A673 (cell line): ENCODE results near the gene NFILZ. TPM values are rescaled to one million over a fixed set of nuclear protein-coding genes. Genes with fewer than 3 reads are reported as not detected.
"Not testable (repeated sequence)": the region's sequence is repeated elsewhere in the genome, so short reads cannot be mapped to it uniquely, and the experiment has no call there.

Source experiments
- BruUV-seq: library from RNA; stranded (reverse); fragments of 400-500 nt; replicated peaks from 2 replicates; lab custom pipeline; 2021; lab: Mats Ljungman, UMichigan
- CTCF ChIA-PET: fragments of 300-600 bp; sonication (Branson Sonifier 250); formaldehyde crosslinking; loops from one replicate; lab custom pipeline; 2022; ENCODE audit warnings: antibody characterized with exemption; lab: Charles Lee
- POLR2A ChIA-PET: fragments of 300-600 bp; sonication (Branson Sonifier 250); formaldehyde crosslinking; loops from one replicate; lab custom pipeline; 2022; ENCODE audit warnings: antibody characterized with exemption; ENCODE audit not compliant: low non-redundant PET; lab: Charles Lee
- DNase-seq: peaks from one replicate; pipeline ENCODE4 v3.0.0-alpha.2; 2015; ENCODE audit warnings: low spot score
- H3K27ac ChIP-seq: fragments of 200-600 bp; sonication (generic); 2 replicates; pipeline ENCODE4 v1.5.1; 2016; ENCODE audit warnings: mixed run types, low read depth, mild to moderate bottlenecking, mixed read lengths, antibody characterized with exemption, low read length; ENCODE audit not compliant: poor library complexity, severe bottlenecking
- H3K27me3 ChIP-seq: fragments of 200-600 bp; sonication (generic); replicated peaks from 2 replicates; pipeline ENCODE4 v1.6.1; 2017; ENCODE audit warnings: mixed run types, low read depth, mild to moderate bottlenecking, mixed read lengths, antibody characterized with exemption, low read length; ENCODE audit not compliant: insufficient read depth, poor library complexity
- H3K36me3 ChIP-seq: fragments of 200-600 bp; sonication (generic); 2 replicates; pipeline ENCODE4 v1.6.1; 2016; ENCODE audit warnings: mixed run types, mild to moderate bottlenecking, mixed read lengths, antibody characterized with exemption, low read length; ENCODE audit not compliant: insufficient read depth, poor library complexity, severe bottlenecking
- H3K4me1 ChIP-seq: fragments of 200-600 bp; sonication (generic); 2 replicates; pipeline ENCODE4 v1.6.1; 2017; ENCODE audit warnings: mixed run types, mild to moderate bottlenecking, mixed read lengths, antibody characterized with exemption, low read length; ENCODE audit not compliant: insufficient read depth, poor library complexity, severe bottlenecking
- H3K4me3 ChIP-seq: fragments of 200-600 bp; sonication (generic); 2 replicates; pipeline ENCODE4 v1.5.1; 2016; ENCODE audit warnings: low read depth, mixed run types, mild to moderate bottlenecking, mixed read lengths, low read length; ENCODE audit not compliant: poor library complexity, severe bottlenecking
- H3K9me3 ChIP-seq: fragments of 200-600 bp; sonication (generic); 2 replicates; pipeline ENCODE4 v1.6.1; 2016; ENCODE audit warnings: mixed run types, low read depth, mild to moderate bottlenecking, mixed read lengths, antibody characterized with exemption, low read length; ENCODE audit not compliant: poor library complexity, severe bottlenecking
- CTCF ChIP-seq: fragments of 300-800, 200-600 bp; sonication (generic); conservative IDR thresholded peaks from 2 replicates; pipeline ENCODE4 v1.5.1; 2017; ENCODE audit warnings: low read depth, mild to moderate bottlenecking, antibody characterized with exemption, low read length, moderate library complexity, mixed read lengths
- EZH2 ChIP-seq: fragments of 200-600 bp; sonication (generic); IDR thresholded peaks from 2 replicates; pipeline ENCODE4 v1.6.1; 2017; ENCODE audit warnings: borderline replicate concordance, low read depth, mild to moderate bottlenecking, mixed read lengths, antibody characterized with exemption, low read length; ENCODE audit not compliant: poor library complexity, severe bottlenecking
- intact Hi-C: fragments of 100-400 bp; cut with micrococcal nuclease; formaldehyde crosslinking; loops from one replicate; pipeline ENCODE4 v1.10.0; 2022; ENCODE audit not compliant: unreplicated experiment
- total RNA-seq: library from RNA; stranded (reverse); gene quantifications from 2 replicates; pipeline ENCODE4 v1.2.3, GENCODE V29; 2021

The NFILZ gene
- total RNA-seq, 1 experiment from 2014 or later, result not detected

DNA sequence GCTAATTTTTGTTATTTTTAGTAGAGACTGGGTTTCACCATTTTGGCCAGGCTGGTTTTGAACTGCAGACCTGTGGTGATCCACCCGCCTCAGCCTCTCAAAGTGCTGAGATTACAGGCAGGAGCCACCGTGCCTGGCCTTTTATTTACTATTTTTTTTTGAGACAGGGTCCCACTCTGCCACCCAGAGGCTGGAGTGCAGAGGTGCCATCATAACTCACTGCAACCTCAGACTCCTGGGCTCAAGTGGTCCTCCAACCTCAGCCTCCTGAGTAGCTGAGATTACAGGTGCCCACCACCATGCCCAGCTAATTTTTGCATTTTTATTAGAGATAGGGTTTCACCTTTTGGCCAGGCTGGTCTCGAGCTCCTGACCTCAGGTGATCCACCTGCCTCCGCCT lies 7.5 kb upstream of the NFILZ start:
- CTCF ChIA-PET, BruUV-seq: not testable (repeated sequence)
- DNase-seq, result peak; percentile 48

DNA sequence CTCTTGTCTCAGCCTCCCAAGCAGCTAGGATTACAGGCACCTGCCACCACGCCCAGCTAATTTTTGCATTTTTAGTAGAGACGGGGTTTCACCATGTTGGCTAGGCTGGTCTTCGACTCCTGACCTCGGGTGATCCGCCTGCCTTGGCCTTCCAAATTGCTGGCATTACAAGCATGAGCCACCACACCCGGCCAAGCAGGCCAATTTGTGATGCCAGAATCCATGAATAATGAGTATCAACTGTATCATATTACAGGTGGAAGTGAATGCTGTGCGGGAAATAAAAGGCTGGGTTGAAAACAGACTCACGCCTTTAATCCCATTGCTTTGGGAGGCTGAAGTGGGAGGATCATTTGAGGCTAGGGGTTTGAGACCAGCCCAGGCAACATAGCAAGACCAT lies 3.6 kb upstream of the NFILZ start:
- Histone ChIP-seq H3K9me3 (no peaks in the 10 kb centered on the region), H3K4me1 (peaks cover 17% of the 10 kb centered on the region), H3K4me3 (no peak overlapping the region), H3K27ac (no peak overlapping the region), H3K36me3 (no peaks in the 10 kb centered on the region), H3K27me3 (no peaks in the 10 kb centered on the region)
- no peak for TF ChIP-seq CTCF
- no peak for TF ChIP-seq EZH2
- BruUV-seq, result no TSS peak
- CTCF ChIA-PET, result no interaction called here
- POLR2A ChIA-PET, result no interaction called here
- intact Hi-C loops, result no loop called here
- no peak for DNase-seq

More for the DNA sequence above, 7.5 kb upstream of the NFILZ start:
- intact Hi-C loops, H3K27me3 ChIP-seq, H3K36me3 ChIP-seq, H3K9me3 ChIP-seq, H3K4me3 ChIP-seq, H3K4me1 ChIP-seq, H3K27ac ChIP-seq: not testable (repeated sequence)
- peak; percentile 54 for TF ChIP-seq CTCF
- POLR2A ChIA-PET, result interaction anchor here (0.6 kb wide), 1 partner anchor 23 kb away, joined by 3 read pairs; no protein-coding TSS in a partner anchor

- H3K36me3 ChIP-seq, result no peaks in the 10 kb centered on the region
- CTCF ChIA-PET, result no interaction called here
- DNase-seq, result no peak
- H3K27ac ChIP-seq, result no peak overlapping the region
- no peak overlapping the region for H3K4me3 ChIP-seq
- intact Hi-C loops, result no loop called here
- POLR2A ChIA-PET, result no interaction called here
- no TSS peak for BruUV-seq
- H3K9me3 ChIP-seq, result no peaks in the 10 kb centered on the region
- TF ChIP-seq EZH2 (no peak), CTCF (no peak)
- H3K27me3 ChIP-seq, result no peaks in the 10 kb centered on the region
- H3K4me1 ChIP-seq, result peaks cover 29% of the 10 kb centered on the region
These were observed 1.2 kb upstream of the NFILZ start for GRCh38 chr19:8629184-8629583.
